OCI-LY1 (cell line): Measurements from ENCODE around the gene GLRX5.

Experiments
- CTCF ChIP-seq: fragments of 200-600 bp; sonication (generic), shearing (Covaris generic); IDR thresholded peaks from 2 replicates; pipeline ENCODE4 v1.5.1; 2017; ENCODE audit warnings: mild to moderate bottlenecking, antibody characterized with exemption, low read length, moderate library complexity, mixed read lengths
- EZH2 ChIP-seq: fragments of 200-600 bp; sonication (generic), shearing (Covaris generic); IDR thresholded peaks from 2 replicates; pipeline ENCODE4 v1.8.0; 2017; ENCODE audit warnings: borderline replicate concordance, mixed run types, mild to moderate bottlenecking, antibody characterized with exemption, low read length, moderate library complexity, mixed read lengths

- TF ChIP-seq CTCF (no peak), EZH2 (no peak)
These were observed 34.0 kb upstream of the GLRX5 start for GRCh38 chr14:95500772-95501401.
